HepG2 (cell line): ENCODE measurements around the gene ASB8. TPM values are rescaled to one million over a fixed set of nuclear protein-coding genes. Genes with fewer than 3 reads are reported as not detected.

Experiments used
- E2F5 ChIP-seq: sonication (generic); formaldehyde crosslinking; conservative IDR thresholded peaks from 2 replicates; pipeline ENCODE4 v1.4.0; 2020; ENCODE audit warnings: missing genetic modification reagents
- EEA1 ChIP-seq: sonication (generic); formaldehyde crosslinking; IDR thresholded peaks from 2 replicates; pipeline ENCODE4 v1.5.1; 2020; ENCODE audit warnings: mild to moderate bottlenecking, missing genetic modification reagents, borderline replicate concordance
- ISX ChIP-seq: sonication (generic); formaldehyde crosslinking; conservative IDR thresholded peaks from 2 replicates; pipeline ENCODE4 v1.5.0; 2020; ENCODE audit warnings: missing genetic modification reagents
- PRDM15 ChIP-seq: sonication (generic); formaldehyde crosslinking; IDR thresholded peaks from 2 replicates; pipeline ENCODE4 v1.4.0; 2020; ENCODE audit warnings: missing genetic modification reagents
- RORA ChIP-seq: sonication (generic); formaldehyde crosslinking; IDR thresholded peaks from 2 replicates; pipeline ENCODE4 v1.5.0; 2020; ENCODE audit warnings: mild to moderate bottlenecking, missing genetic modification reagents, moderate library complexity
- SMAD1 ChIP-seq: sonication (generic); formaldehyde crosslinking; IDR thresholded peaks from 2 replicates; pipeline ENCODE4 v1.4.0; 2020; ENCODE audit warnings: missing genetic modification reagents, low read depth, mild to moderate bottlenecking, borderline replicate concordance
- SSRP1 ChIP-seq: IDR thresholded peaks from 2 replicates; pipeline ENCODE4 v1.6.1; 2016; ENCODE audit warnings: control low read depth
- ZNF281 ChIP-seq: sonication (generic); formaldehyde crosslinking; IDR thresholded peaks from 2 replicates; pipeline ENCODE4 v1.4.0; 2020; ENCODE audit warnings: missing genetic modification reagents, borderline replicate concordance
- ZNF335 ChIP-seq: sonication (generic); formaldehyde crosslinking; IDR thresholded peaks from 2 replicates; pipeline ENCODE4 v1.4.0; 2020; ENCODE audit warnings: missing genetic modification reagents
- ZNF484 ChIP-seq: sonication (generic); formaldehyde crosslinking; IDR thresholded peaks from 2 replicates; pipeline ENCODE4 v1.5.1; 2020; ENCODE audit warnings: mild to moderate bottlenecking, low read depth, missing genetic modification reagents, borderline replicate concordance
- ZNF564 ChIP-seq: sonication (generic); formaldehyde crosslinking; IDR thresholded peaks from 2 replicates; pipeline ENCODE4 v1.8.1; 2023; ENCODE audit warnings: mild to moderate bottlenecking, missing genetic modification reagents
- ZNF607 ChIP-seq: sonication (generic); formaldehyde crosslinking; IDR thresholded peaks from 2 replicates; pipeline ENCODE4 v1.5.1; 2020; ENCODE audit warnings: missing genetic modification reagents, mild to moderate bottlenecking, borderline replicate concordance
- ZNF766 ChIP-seq: sonication (generic); formaldehyde crosslinking; IDR thresholded peaks from 2 replicates; pipeline ENCODE4 v1.5.0; 2020; ENCODE audit warnings: missing genetic modification reagents, borderline replicate concordance
- polyA plus RNA-seq, 8 experiments: library from polyadenylated mRNA; depleted of rRNA in 3 of 8; stranded (reverse) in 7 of 8; unstranded in 1 of 8; fragments of >200 nt; fragmentation: Illumina TruSeq in 4 of 8; extraction: Trizol in 4 of 8; gene quantifications; 2 replicates each; pipeline versions ENCODE4 v1.2.1 to v1.2.3, GENCODE V29; 2011 to 2016; ENCODE audit warnings: low read depth in 4 of 8, missing spikeins in 1 of 8, mixed read lengths in 1 of 8; ENCODE audit not compliant: insufficient read depth in 1 of 8
- total RNA-seq, 5 experiments: library from RNA; depleted of rRNA; stranded (reverse); fragments of >200 nt; fragmentation: Illumina TruSeq; extraction: Trizol; gene quantifications; 2 replicates each; pipeline ENCODE4 v1.2.3, GENCODE V29; 2016; ENCODE audit warnings: low read depth in 1 of 5
- TF ChIP-seq, protein P1 (sequence below): sonication (generic); formaldehyde crosslinking; IDR thresholded peaks from 2 replicates; pipeline ENCODE4 v1.4.0; 2020; ENCODE audit warnings: missing genetic modification reagents
- TF ChIP-seq, protein P2 (sequence below): sonication (generic); formaldehyde crosslinking; IDR thresholded peaks from 2 replicates; pipeline ENCODE4 v1.8.1; 2023; ENCODE audit warnings: mild to moderate bottlenecking, inconsistent platforms, moderate library complexity, missing genetic modification reagents, borderline replicate concordance

The ASB8 gene
- total and polyA plus RNA-seq, 2 of the 13 experiments (the other 11 are each of a cell fraction or from before 2014, with no cell fraction given): 14.0 to 15.5 TPM

- TF ChIP-seq, protein P1, sequence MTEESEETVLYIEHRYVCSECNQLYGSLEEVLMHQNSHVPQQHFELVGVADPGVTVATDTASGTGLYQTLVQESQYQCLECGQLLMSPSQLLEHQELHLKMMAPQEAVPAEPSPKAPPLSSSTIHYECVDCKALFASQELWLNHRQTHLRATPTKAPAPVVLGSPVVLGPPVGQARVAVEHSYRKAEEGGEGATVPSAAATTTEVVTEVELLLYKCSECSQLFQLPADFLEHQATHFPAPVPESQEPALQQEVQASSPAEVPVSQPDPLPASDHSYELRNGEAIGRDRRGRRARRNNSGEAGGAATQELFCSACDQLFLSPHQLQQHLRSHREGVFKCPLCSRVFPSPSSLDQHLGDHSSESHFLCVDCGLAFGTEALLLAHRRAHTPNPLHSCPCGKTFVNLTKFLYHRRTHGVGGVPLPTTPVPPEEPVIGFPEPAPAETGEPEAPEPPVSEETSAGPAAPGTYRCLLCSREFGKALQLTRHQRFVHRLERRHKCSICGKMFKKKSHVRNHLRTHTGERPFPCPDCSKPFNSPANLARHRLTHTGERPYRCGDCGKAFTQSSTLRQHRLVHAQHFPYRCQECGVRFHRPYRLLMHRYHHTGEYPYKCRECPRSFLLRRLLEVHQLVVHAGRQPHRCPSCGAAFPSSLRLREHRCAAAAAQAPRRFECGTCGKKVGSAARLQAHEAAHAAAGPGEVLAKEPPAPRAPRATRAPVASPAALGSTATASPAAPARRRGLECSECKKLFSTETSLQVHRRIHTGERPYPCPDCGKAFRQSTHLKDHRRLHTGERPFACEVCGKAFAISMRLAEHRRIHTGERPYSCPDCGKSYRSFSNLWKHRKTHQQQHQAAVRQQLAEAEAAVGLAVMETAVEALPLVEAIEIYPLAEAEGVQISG (CRISPR knock-in tag): peak; percentile 79
- TF ChIP-seq EEA1 (CRISPR knock-in tag) (no peak; the same call in 1 of the 2 replicates), ZNF766 (CRISPR knock-in tag) (no peak; the same call in 1 of the 2 replicates), E2F5 (CRISPR knock-in tag) (no peak), ZNF281 (CRISPR knock-in tag) (peak; percentile 87), PRDM15 (no peak), ZNF607 (CRISPR knock-in tag) (peak; percentile 64; the same call in 1 of the 2 replicates), SMAD1 (no peak), ZNF564 (CRISPR knock-in tag) (no peak), ISX (CRISPR knock-in tag) (no peak), ZNF335 (CRISPR knock-in tag) (no peak), ZNF484 (CRISPR knock-in tag) (no peak), RORA (CRISPR knock-in tag) (no peak), SSRP1 (CRISPR knock-in tag) (no peak)
- TF ChIP-seq, protein P2, sequence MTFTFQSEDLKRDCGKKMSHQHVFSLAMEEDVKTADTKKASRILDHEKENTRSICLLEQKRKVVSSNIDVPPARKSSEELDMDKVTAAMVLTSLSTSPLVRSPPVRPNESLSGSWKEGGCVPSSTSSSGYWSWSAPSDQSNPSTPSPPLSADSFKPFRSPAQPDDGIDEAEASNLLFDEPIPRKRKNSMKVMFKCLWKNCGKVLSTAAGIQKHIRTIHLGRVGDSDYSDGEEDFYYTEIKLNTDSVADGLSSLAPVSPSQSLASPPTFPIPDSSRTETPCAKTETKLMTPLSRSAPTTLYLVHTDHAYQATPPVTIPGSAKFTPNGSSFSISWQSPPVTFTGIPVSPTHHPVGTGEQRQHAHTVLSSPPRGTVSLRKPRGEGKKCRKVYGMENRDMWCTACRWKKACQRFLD: no peak
Observed at GRCh38 chr12:48157018-48157888, at the start of gene ASB8 (continued).
